Effector CD4-positive, alpha-beta T cell (primary cell): ENCODE data around the gene ZAP70.
"Not testable (repeated sequence)": the region's sequence is repeated elsewhere in the genome, so short reads cannot be mapped to it uniquely, and the experiment has no call there.

ENCODE experiments used
- DNase-seq: peaks from one replicate; pipeline ENCODE4 v3.0.0-alpha.2; 2020
- total RNA-seq: gene quantifications from one replicate; lab custom pipeline; 2026; lab: John Stamatoyannopoulos, UW

ZAP70 gene
- 431 reads per million, percentile 97 among the genes with 10 or more reads in this experiment for total RNA-seq

DNA sequence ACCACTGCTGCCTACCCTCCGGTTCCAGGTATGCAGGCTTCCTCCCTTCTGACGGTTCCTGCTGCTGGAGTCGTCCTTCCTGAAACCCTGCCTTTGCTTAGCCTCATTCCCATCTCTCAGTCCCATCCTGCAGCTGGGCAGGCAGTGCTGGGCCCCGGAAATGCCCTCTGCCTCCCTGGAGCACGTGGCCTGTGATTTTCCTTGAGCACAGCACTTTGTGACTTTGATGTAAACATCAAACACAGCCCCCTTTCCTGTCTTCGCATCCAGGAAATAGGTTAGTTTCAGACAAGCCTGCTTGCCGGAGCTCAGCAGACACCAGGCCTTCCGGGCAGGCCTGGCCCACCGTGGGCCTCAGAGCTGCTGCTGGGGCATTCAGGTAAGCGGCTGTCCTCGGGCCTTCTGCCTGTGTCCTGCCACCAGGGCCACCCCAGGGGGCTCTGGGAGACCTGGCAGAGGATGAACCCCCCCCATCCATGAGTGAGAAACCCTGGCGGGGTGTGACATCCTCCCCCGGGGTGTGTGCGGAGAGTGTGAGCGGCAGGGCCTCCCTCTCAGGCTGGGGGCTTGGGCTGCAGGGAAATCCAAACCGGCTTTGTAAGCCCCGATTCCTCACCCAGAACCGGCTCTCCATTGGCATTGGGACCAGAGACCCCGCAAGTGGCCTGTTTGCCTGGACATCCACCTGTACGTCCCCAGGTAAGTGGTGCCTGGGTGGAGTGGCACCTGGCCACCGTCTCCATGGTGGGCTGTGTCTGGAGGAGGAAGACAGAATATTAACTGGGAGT, at the start of gene ZAP70:
TSS of gene ZAP70 (plus strand) at position 281 of the 788 bp plus-strand sequence. CDS start 10,461 bp downstream, outside the sequence.
- DNase-seq = peak; percentile 51

DNA sequence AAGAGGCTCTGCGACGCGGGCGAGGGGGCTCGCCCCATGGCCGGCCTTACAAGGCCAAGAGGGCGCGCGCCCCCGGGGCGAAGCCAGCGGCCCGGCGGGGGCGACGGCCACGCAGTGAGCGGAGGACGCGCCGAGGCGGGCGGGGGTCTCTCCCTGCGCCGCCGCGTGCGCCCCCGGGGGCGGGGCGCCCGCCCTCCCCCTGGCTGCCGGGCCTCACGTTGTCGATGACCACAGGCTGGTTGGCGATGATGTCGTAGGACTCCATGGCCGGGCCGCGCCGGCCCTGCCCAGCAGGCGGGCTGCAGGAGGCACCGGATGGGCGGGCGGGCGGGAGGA, 49.8 kb upstream of the ZAP70 start:
- DNase-seq = no peak

DNA sequence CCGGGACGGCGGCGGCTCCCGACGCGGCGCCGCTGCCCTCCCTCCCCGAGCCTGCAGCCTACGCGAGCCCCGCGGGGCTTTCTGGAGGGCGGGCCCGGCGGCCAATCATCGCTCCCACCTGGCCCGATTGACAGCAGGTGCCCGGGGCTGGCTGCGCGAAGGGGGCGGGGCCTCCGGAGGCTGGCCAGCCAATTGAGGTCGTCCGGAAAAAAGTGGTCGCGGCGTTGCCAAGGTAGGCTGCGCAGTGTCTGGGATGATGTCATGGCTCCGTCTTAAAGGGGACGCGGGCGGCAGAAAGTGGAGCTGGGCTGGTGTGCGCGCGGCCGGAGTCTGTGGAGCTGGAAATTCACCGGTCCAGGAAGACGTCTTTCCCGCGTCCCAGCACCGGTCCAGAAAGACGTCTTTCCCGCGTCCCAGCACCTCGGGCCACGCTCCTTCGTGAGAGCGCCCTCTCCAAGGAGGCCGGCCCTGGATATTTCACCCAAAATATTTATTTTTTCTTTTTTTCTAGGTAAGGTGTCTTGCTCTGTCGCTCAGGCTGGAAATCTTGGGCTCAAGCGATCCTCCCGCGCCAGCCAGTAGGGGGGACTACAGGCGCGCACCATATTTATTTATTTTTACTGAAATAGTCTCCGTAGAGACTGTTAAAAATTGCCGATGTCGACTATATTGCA, 49.3 kb upstream of the ZAP70 start, which contains the start of gene ACTR1B:
TSS of gene ACTR1B (minus strand) at position 83 of the 674 bp plus-strand sequence. CDS start 154 bp downstream, outside the sequence.
- DNase-seq = peak; percentile 96

- DNase-seq = no peak
Observed at GRCh38 chr2:97664636-97664970, 48.8 kb upstream of the ZAP70 start.

GRCh38 chr2:97669448-97669847, 43.9 kb upstream of the ZAP70 start, which contains the start of gene C2orf92:
Gene C2orf92 (plus strand): TSS chr2:97669713. CDS start chr2:97669789, 76 bp downstream.
- no peak for DNase-seq

- DNase-seq = no peak
Observed at GRCh38 chr2:97670471-97670870, 42.9 kb upstream of the ZAP70 start.

DNA sequence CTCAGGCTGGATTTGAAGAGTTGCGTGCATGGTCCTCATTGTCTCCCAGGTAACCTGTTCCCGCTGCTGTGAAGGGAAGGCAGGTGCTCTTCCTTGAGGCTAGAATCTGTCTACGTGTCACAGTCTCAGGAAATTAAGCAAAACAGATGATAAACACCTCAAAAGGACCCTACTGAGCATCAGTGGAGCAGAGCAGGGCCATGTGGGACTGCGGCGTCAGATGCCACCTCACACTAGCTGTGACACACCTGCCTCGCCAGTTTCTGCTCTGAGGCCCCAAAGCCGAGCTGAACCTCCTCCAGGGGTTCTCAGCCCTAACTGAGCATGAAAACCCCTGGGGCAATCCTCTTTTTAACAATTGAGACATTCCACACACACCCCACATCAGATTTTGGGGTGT, 41.9 kb upstream of the ZAP70 start:
- DNase-seq = no peak

DNA sequence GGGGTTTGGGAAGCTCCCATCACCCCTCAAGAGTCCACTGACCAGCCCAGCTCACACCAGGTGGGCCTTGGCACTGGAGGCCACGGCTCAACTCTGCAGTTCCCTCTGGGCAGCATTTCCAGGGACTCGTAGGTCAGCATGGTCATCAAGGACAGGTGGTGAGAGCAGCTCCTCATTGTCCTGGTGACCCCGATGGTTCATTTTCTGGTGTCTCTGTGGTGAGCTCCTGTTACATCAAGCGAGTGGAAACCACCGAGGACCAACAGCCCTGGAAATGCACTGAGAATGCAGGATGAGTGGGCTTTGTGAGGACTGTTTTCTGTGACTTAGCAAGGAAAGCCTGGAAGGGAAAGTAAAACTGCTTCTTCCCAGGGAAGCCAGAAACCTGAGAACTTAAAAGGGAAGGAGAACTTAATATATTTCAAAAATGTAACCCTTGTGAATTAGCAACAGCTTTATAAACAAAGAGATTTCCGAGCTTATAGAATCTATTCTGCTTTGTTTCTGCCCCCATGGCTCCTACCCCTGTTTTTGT, 40.7 kb upstream of the ZAP70 start:
- DNase-seq = not testable (repeated sequence)

- no peak for DNase-seq
Observed at GRCh38 chr2:97673182-97673914, 40.0 kb upstream of the ZAP70 start.

GRCh38 chr2:97673915-97674283, 39.5 kb upstream of the ZAP70 start:
- DNase-seq = no peak

DNA sequence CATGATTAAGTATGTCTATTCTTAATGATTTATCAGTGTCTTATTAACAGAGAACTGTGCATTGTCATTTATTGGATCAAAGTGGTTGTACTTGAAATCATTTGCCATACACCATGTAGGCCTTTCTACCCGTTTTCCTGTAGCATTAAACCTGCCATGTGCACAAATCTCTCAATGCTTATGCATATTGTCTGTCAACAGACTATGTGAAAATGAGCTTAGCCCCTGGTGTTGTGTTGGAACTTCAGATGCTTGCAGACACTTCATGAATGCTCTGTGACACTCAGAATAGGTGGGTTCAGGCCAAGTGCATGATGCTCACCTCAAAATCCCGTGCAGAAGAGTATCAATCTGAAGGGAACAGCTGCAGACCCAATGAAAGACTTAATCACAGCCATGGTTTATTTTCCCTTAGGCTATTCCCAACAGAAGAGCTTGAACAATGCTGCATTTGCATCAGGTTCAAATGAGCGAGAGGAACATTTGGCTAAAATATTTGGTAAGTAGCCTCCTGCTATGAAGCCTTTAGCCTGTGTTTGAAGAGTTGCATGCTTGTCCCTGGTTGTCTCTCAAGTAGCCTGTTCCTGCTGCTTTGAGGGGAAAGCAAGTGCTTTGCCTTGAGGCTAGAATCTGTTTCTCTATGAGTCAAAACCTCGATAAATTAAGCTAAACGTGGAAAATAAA, 37.8 kb upstream of the ZAP70 start:
- DNase-seq = no peak

- DNase-seq = no peak
Observed at GRCh38 chr2:97676620-97677019, 36.8 kb upstream of the ZAP70 start.

DNA sequence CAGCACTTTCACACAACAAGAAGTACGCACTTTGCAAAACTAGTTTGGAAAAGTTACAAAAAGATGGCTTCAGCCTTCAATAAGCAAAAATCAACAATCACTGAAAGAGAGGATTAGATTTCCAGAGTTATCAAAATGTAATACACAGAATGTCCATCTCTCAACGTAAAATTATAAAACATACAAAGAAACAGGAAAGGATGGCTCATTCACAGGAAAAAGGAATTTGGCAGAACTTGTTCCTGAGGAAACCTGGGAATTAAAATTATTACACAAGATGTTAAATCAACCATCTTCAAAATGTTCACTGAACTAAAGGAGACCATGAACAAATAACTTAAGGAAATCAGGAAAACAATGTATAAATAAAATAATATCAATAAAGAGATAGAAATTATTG, 35.9 kb upstream of the ZAP70 start:
- DNase-seq = no peak

- DNase-seq = no peak
Observed at GRCh38 chr2:97678298-97678697, 35.1 kb upstream of the ZAP70 start.

GRCh38 chr2:97687235-97687634, 26.1 kb upstream of the ZAP70 start:
- DNase-seq = not testable (repeated sequence)

- DNase-seq = no peak
Observed at GRCh38 chr2:97688062-97688827, 25.1 kb upstream of the ZAP70 start.

DNA sequence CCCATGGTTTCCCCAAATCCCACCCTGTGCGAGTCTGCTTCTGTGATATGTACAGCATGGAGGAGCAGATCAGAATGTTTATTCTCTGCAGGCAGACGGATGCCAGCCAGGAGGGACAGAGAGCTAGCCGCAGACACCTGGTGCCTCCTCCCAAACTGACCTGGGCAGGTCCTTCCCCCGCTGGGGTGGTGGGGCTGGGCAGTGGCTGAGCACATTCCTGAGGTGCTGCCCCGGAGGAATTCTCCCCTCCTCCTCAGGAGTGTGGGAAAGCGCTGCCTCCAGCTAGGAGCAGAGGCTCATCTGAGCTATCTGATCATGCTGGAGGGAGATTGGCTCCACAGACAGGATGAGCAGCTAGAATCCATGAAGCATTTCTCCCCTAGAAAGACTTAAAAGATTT, 22.2 kb upstream of the ZAP70 start:
- DNase-seq = no peak

GRCh38 chr2:97693476-97693875, 19.9 kb upstream of the ZAP70 start:
- DNase-seq = no peak

DNA sequence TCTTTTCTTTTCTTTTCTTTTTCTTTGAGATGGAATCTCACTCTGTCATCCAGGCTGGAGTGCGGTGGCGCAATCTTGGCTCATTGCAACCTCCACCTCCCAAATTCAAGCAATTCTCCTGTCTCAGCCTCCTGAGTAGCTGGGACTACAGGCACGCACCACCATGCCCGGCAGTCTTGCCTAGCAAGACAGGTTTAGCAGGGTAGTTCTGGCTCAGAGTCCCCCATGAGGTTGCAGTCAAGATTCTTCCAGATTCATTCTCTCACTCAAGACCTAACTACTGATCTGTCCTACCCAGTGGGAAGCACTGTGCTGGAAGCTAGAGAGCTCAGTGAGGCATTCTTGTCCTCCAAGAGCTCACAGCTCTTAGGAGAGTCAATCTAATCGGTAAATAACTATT, 17.6 kb upstream of the ZAP70 start:
- DNase-seq = no peak

DNA sequence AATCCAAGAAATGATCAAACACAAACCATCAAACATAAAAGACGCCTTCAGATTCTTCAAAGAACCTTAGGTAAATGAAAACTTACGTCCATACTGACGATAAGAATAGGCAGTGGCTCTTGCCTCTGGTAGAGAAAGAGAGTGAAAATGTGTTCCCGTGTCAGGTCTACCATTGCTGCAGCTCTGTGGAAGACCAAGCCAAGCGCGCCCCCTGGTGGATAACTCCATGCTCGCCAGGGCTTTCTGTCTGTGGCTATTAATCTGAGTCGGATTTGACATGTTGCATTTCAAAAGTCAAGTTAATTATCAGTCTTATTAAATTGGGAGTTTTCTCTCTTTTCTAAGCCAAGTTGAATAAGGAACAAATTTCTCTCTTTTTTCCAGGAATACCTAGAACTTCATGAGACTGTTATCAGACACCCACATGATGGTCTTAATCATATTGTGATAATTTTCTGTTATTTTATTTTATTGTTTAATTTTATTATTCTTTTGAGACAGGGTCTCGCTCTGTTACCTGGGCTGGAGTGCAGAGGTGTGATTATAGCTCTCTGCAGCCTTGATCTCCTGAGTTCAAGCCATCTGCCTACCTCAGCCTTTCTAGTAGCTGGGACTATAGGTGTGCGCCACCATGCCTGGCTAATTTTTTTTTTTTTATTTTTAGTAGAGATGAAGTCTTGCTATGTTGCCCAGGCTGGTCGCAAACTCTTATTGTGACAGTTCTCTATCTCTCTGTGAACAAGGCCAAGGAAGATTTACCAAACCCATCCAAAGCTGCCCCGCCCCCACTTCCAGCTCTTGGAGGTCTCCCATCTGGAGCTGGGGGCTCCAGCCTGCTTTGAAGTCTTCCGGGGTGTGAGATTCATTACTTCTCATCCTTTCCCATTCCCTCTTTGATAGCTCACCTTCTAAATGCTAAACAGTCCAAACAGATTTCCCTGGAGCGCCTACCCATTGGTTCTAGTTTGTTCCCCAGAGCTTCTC, 15.8 kb upstream of the ZAP70 start:
- DNase-seq = peak; percentile 95

DNA sequence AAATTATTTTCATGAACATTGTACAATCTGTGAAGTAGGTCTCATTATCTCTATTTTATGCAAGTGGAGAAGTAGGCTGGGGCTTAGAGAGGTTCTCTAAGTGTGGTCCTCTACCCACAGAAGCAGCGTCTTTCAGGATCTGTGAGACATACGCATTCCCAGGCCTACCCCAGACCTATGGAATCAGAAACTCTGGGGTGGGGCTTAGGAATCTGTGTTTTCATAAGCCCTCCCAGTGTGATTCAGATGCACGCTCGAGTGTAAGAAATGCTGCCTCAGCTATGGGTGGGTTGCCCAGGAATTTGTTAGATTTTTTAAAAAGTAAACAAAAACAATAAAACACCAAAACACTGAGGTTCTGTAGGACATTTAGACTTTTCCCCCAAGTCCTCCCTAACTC, 14.8 kb upstream of the ZAP70 start:
- no peak for DNase-seq
